B cell (primary cell): ENCODE data around the gene ABCA1. TPM values are rescaled to one million over a fixed set of nuclear protein-coding genes. Genes with fewer than 3 reads are reported as not detected.

Experiments used
- ATAC-seq: fragments of 200-7000 bp; cut with Tn5 transposase; one replicate; pipeline ENCODE4 v1.10.0; 2021; ENCODE audit warnings: low read depth, mild to moderate bottlenecking, moderate number of reproducible peaks, moderate library complexity
- CTCF ChIA-PET: fragments of 350-600 bp; sonication (Branson Sonifier 250); formaldehyde crosslinking; loops from one replicate; lab custom pipeline; 2021; ENCODE audit warnings: antibody characterized with exemption, inconsistent platforms; lab: Charles Lee
- POLR2A ChIA-PET: fragments of 350-600 bp; sonication (Branson Sonifier 250); formaldehyde crosslinking; loops from one replicate; lab custom pipeline; 2021; ENCODE audit warnings: antibody characterized with exemption; lab: Charles Lee
- DNase-seq: peaks from one replicate; pipeline ENCODE4 v3.0.0; 2013
- H2AFZ ChIP-seq: 2 replicates; pipeline ENCODE4 v1.6.1; 2012; ENCODE audit warnings: mild to moderate bottlenecking, low read depth, low read length; ENCODE audit not compliant: insufficient read depth, poor library complexity, severe bottlenecking
- H3K27ac ChIP-seq, 2 donors: 1 replicate in 1 of 2; 2 replicates in 1 of 2; pipeline ENCODE4 v1.5.1; 2012 to 2013; ENCODE audit warnings: low read length in 2 of 2, mild to moderate bottlenecking in 2 of 2, moderate library complexity in 1 of 2
- H3K27me3 ChIP-seq, 4 experiments: fragments of 200-600 bp in 1 of 4; sonication (generic) in 1 of 4; replicated peaks in 1 of 4; 1 replicate in 2 of 4; 2 replicates in 2 of 4; pipeline versions ENCODE4 v1.6.1 to v1.7.0; 2013 to 2016; ENCODE audit warnings: low read length in 3 of 4, mild to moderate bottlenecking in 2 of 4, mixed read lengths in 1 of 4, moderate library complexity in 1 of 4; ENCODE audit not compliant: insufficient read depth in 4 of 4, control insufficient read depth in 3 of 4; ENCODE audit errors: control extremely low read depth in 1 of 4
- H3K36me3 ChIP-seq, 2 experiments: replicated peaks in 1 of 2; 1 replicate in 1 of 2; 2 replicates in 1 of 2; pipeline versions ENCODE4 v1.6.1 to v1.7.1; 2013; ENCODE audit warnings: low read length in 1 of 2; ENCODE audit not compliant: insufficient read depth in 2 of 2, control insufficient read depth in 1 of 2; ENCODE audit errors: control extremely low read depth in 1 of 2, extremely low read depth in 1 of 2
- H3K4me1 ChIP-seq, 2 donors: fragments of 200-600 bp in 1 of 2; sonication (generic) in 1 of 2; 1 replicate in 1 of 2; 2 replicates in 1 of 2; pipeline versions ENCODE4 v1.5.1 to v1.6.1; 2013 to 2017; ENCODE audit warnings: low read length in 2 of 2; ENCODE audit not compliant: control insufficient read depth in 2 of 2, insufficient read depth in 2 of 2
- H3K4me2 ChIP-seq: replicated peaks from 2 replicates; pipeline ENCODE3; 2012; ENCODE audit warnings: mild to moderate bottlenecking, low read depth, low read length; ENCODE audit not compliant: poor library complexity, severe bottlenecking
- H3K4me3 ChIP-seq, 5 experiments: fragments of 200-600 bp in 1 of 5; sonication (generic) in 1 of 5; 1 replicate in 3 of 5; 2 replicates in 2 of 5; pipeline versions ENCODE4 v1.5.1 to v1.7.0; 2011 to 2016; ENCODE audit warnings: low read length in 4 of 5, mild to moderate bottlenecking in 4 of 5, low read depth in 2 of 5, control low read depth in 1 of 5, moderate library complexity in 1 of 5; ENCODE audit not compliant: insufficient read depth in 1 of 5; ENCODE audit errors: control extremely low read depth in 1 of 5, extremely low read depth in 1 of 5
- H3K79me2 ChIP-seq: fragments of 200-600 bp; sonication (generic); one replicate; pipeline ENCODE4 v1.6.0; 2016; ENCODE audit warnings: low read length; ENCODE audit not compliant: control insufficient read depth, insufficient read depth
- H3K9ac ChIP-seq: fragments of 200-600 bp; sonication (generic); 2 replicates; pipeline ENCODE4 v1.6.1; 2017; ENCODE audit warnings: mild to moderate bottlenecking, low read length, moderate library complexity
- H3K9me3 ChIP-seq, 3 donors: one replicate each; pipeline versions ENCODE4 v1.6.1 to v1.7.1; 2013; ENCODE audit warnings: low read length in 2 of 3; ENCODE audit not compliant: control insufficient read depth in 2 of 3, insufficient read depth in 1 of 3; ENCODE audit errors: control extremely low read depth in 1 of 3
- H4K20me1 ChIP-seq: 2 replicates; pipeline ENCODE4 v1.6.0; 2012; ENCODE audit warnings: mild to moderate bottlenecking, low read length; ENCODE audit not compliant: insufficient read depth, control insufficient read depth, poor library complexity, severe bottlenecking
- H3K27ac Mint-ChIP-seq: one replicate; pipeline ENCODE4 v1.8.0; 2021; ENCODE audit warnings: mixed read lengths
- H3K27me3 Mint-ChIP-seq: one replicate; pipeline ENCODE4 v1.8.0; 2021; ENCODE audit warnings: mixed read lengths
- H3K4me1 Mint-ChIP-seq: one replicate; pipeline ENCODE4 v1.8.0; 2021; ENCODE audit warnings: mixed read lengths
- H3K4me3 Mint-ChIP-seq: one replicate; pipeline ENCODE4 v1.8.0; 2021; ENCODE audit warnings: mixed read lengths
- H3K9me3 Mint-ChIP-seq: one replicate; pipeline ENCODE4 v1.8.0; 2022; ENCODE audit warnings: mixed read lengths; ENCODE audit not compliant: insufficient read depth
- CTCF ChIP-seq: fragments of 200-600 bp; IDR thresholded peaks from one replicate; pipeline ENCODE4 v1.8.0; 2022; ENCODE audit warnings: antibody characterized with exemption, mild to moderate bottlenecking
- EZH2 ChIP-seq: IDR thresholded peaks from 2 replicates; pipeline ENCODE4 v1.6.1; 2012; ENCODE audit warnings: borderline replicate concordance, low read depth, mild to moderate bottlenecking, moderate library complexity, low read length; ENCODE audit not compliant: insufficient read depth, poor library complexity, severe bottlenecking
- WGBS: methylation state at CpG from one replicate; pipeline ENCODE4 v1.1.5; 2013; ENCODE audit warnings: missing lambda C conversion rate; ENCODE audit not compliant: insufficient coverage; 5-methylcytosine and 5-hydroxymethylcytosine counted together
- intact Hi-C: fragments of 100-400 bp; cut with micrococcal nuclease; formaldehyde crosslinking; loops from one replicate; pipeline ENCODE4 v1.10.0; 2022
- polyA plus RNA-seq: library from polyadenylated mRNA; depleted of rRNA; stranded (reverse); fragments of >200 nt; gene quantifications from 2 replicates; pipeline ENCODE4 v1.2.3, GENCODE V29; 2012
- total RNA-seq, 2 donors: library from RNA; stranded (reverse); fragments of 120-200 nt in 1 of 2; gene quantifications; 1 replicate in 1 of 2; 2 replicates in 1 of 2; pipeline versions ENCODE4 v1.2.3 to v1.2.4, GENCODE V29; 2013 to 2022

The ABCA1 gene
- total and polyA plus RNA-seq, 2 donors (not counting 1 experiment from before 2014, with no cell fraction given), result 5.2 to 24.0 TPM

- no peaks in the 10 kb centered on the region for H3K9me3 ChIP-seq
- H3K27me3 ChIP-seq, result no peaks in the 10 kb centered on the region
- H3K4me2 ChIP-seq, result peak overlapping the region; percentile 5
- no peak overlapping the region for H3K9ac ChIP-seq
- ATAC-seq, result no peak
- Mint-ChIP-seq H3K4me1 (peaks cover 35% of the 10 kb centered on the region), H3K9me3 (no peaks in the 10 kb centered on the region), H3K27ac (peak overlapping the region; percentile 44), H3K4me3 (no peak overlapping the region), H3K27me3 (no peaks in the 10 kb centered on the region)
- no peak overlapping the region for H3K27ac ChIP-seq
- H2AFZ ChIP-seq, result no peak overlapping the region
- H3K36me3 ChIP-seq, result peaks cover 0 to 12% of the 10 kb centered on the region in 2 experiments
- TF ChIP-seq CTCF (no peak), EZH2 (no peak)
- WGBS, result 57% methylated on average over 2 of the region's 9 CpGs
- CTCF ChIA-PET, result interaction anchor here (0.9 to 2.3 kb wide), 12 partner anchors 8 to 639 kb away, joined by 3 to 9 read pairs (median 5); partner anchors contain the start of gene NIPSNAP3B
- no peaks in the 10 kb centered on the region for H3K79me2 ChIP-seq
- peaks cover 35 to 51% of the 10 kb centered on the region in 2 donors for H3K4me1 ChIP-seq
- DNase-seq, result peak; percentile 18
- POLR2A ChIA-PET, result interaction anchor here (0.6 to 1.2 kb wide), 3 partner anchors 17 to 33 kb away, joined by 3 read pairs; partner anchors contain the start of gene NIPSNAP3A
- H3K4me3 ChIP-seq, result no peak overlapping the region
- intact Hi-C loops, result loop anchor here (1.0 to 5.0 kb wide), 5 partner anchors 82 to 635 kb away; partner anchors contain the start of gene SLC44A1
- no peaks in the 10 kb centered on the region for H4K20me1 ChIP-seq
These were observed 147.9 kb downstream of the ABCA1 start for GRCh38 chr9:104779946-104780535.

- Mint-ChIP-seq H3K4me3 (no peak overlapping the region), H3K9me3 (no peaks in the 10 kb centered on the region), H3K4me1 (peaks cover 31% of the 10 kb centered on the region), H3K27ac (no peak overlapping the region), H3K27me3 (no peaks in the 10 kb centered on the region)
- intact Hi-C loops, result loop anchor here (5.0 kb wide), 2 partner anchors 213 to 463 kb away; partner anchors contain the start of gene SLC44A1
- CTCF ChIA-PET, result interaction anchor here (1.6 to 2.3 kb wide), 2 partner anchors 82 to 634 kb away, joined by 3 to 6 read pairs; no protein-coding TSS in a partner anchor
- no CpG with 5 or more reads among the region's 1 CpG for WGBS
- no peak for TF ChIP-seq EZH2
- no peak for TF ChIP-seq CTCF
- H3K79me2 ChIP-seq, result no peaks in the 10 kb centered on the region
- H3K4me1 ChIP-seq, result peaks cover 40 to 52% of the 10 kb centered on the region in 2 donors
- no peak overlapping the region for H3K4me3 ChIP-seq
- no peak overlapping the region for H2AFZ ChIP-seq
- no peak overlapping the region for H3K9ac ChIP-seq
- no peaks in the 10 kb centered on the region for H4K20me1 ChIP-seq
- DNase-seq, result no peak
- no peak for ATAC-seq
- H3K27ac ChIP-seq, result no peak overlapping the region
- H3K9me3 ChIP-seq, result peaks cover 0 to 2% (median 0%) of the 10 kb centered on the region in 3 donors
- H3K27me3 ChIP-seq, result no peaks in the 10 kb centered on the region
- H3K4me2 ChIP-seq, result no peak overlapping the region
- H3K36me3 ChIP-seq, result peaks cover 0 to 9% of the 10 kb centered on the region in 2 experiments
- POLR2A ChIA-PET, result interaction anchor here (0.7 kb wide), 1 partner anchor 16 kb away, joined by 3 read pairs; no protein-coding TSS in a partner anchor
These were observed 148.6 kb downstream of the ABCA1 start for GRCh38 chr9:104779334-104779733.
